Suprapubic skin (tissue), 4 donors: ENCODE results near the gene CMBL. TPM values are rescaled to one million over a fixed set of nuclear protein-coding genes. Genes with fewer than 3 reads are reported as not detected.
A peak's percentile ranks its signal among the peaks of the same experiment; 100 is the strongest.
"Not testable (repeated sequence)": the region's sequence is repeated elsewhere in the genome, so short reads cannot be mapped to it uniquely, and the experiment has no call there.

ENCODE experiments used
- DNase-seq, 2 donors: peaks; one replicate each; pipeline ENCODE4 v3.0.0-alpha.2; 2019; ENCODE audit warnings: low spot score in 2 of 2
- H3K27ac ChIP-seq: fragments of 200-600 bp; sonication (generic); one replicate; pipeline ENCODE4 v1.5.1; 2019
- H3K27me3 ChIP-seq: fragments of 200-600 bp; sonication (generic); one replicate; pipeline ENCODE4 v1.5.1; 2019
- H3K36me3 ChIP-seq: fragments of 200-600 bp; sonication (generic); one replicate; pipeline ENCODE4 v1.5.1; 2019
- H3K4me1 ChIP-seq: fragments of 200-600 bp; sonication (generic); one replicate; pipeline ENCODE4 v1.5.1; 2019
- H3K4me3 ChIP-seq: fragments of 200-600 bp; sonication (generic); one replicate; pipeline ENCODE4 v1.5.1; 2019; ENCODE audit warnings: mild to moderate bottlenecking
- H3K9me3 ChIP-seq: fragments of 200-600 bp; sonication (generic); one replicate; pipeline ENCODE4 v1.5.1; 2019
- EP300 ChIP-seq: sonication (generic); formaldehyde crosslinking; IDR thresholded peaks from one replicate; pipeline ENCODE4 v1.6.1; 2017; ENCODE audit warnings: antibody characterized with exemption
- POLR2A ChIP-seq, 2 donors: fragments of 450-650 bp; IDR thresholded peaks; one replicate each; pipeline ENCODE4 v1.6.1; 2017; ENCODE audit warnings: antibody characterized with exemption in 2 of 2, mild to moderate bottlenecking in 2 of 2, moderate library complexity in 2 of 2
- POLR2AphosphoS5 ChIP-seq, 3 donors: sonication (generic); formaldehyde crosslinking; IDR thresholded peaks; one replicate each; pipeline ENCODE4 v1.6.1; 2017; ENCODE audit warnings: antibody characterized with exemption in 3 of 3
- WGBS: methylation state at CpG from one replicate; pipeline ENCODE4 v1.1.5; 2018; 5-methylcytosine and 5-hydroxymethylcytosine counted together
- total RNA-seq, 4 donors: library from RNA; depleted of rRNA; stranded (reverse); fragments of >200 nt; gene quantifications; one replicate each; pipeline ENCODE4 v1.1.0, GENCODE V29; 2016
- TF ChIP-seq, protein P1 (sequence below), 2 donors: fragments of 200-600 bp in 1 of 2; fragments of 450-650 bp in 1 of 2; sonication (generic) in 1 of 2; IDR thresholded peaks; one replicate each; pipeline ENCODE4 v1.5.1; 2016 to 2019; ENCODE audit warnings: antibody characterized with exemption in 2 of 2, mild to moderate bottlenecking in 1 of 2, moderate library complexity in 1 of 2

The CMBL gene
- total RNA-seq, 4 donors from 2014 or later: 0.93 to 4.8 (median 2.7) TPM

DNA sequence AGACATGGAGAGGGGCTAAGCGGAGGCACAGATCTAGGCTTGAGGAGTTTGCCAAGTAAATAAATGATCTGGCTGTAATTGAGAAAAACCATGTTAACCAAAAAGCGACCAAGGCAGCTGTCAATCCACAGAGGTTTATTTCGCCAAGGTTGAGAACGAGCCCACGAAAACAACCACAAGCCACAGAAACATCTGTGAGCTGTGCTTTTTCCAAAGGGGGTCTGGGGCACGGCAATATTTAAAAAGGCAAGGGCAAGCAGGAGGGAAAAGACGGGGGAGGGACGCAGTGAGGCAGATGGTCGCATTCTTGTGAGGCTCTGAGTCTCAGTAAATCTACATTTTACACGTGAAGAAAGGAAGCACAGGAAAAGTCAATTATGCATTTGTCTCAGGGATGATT is 32.2 kb downstream of the CMBL start:
- peak in 1 of 2 donors; percentile 20 for DNase-seq
- Histone ChIP-seq H3K4me3 (no peak overlapping the region), H3K36me3 (no peaks in the 10 kb centered on the region), H3K27me3 (no peaks in the 10 kb centered on the region), H3K27ac (no peak overlapping the region), H3K9me3 (no peaks in the 10 kb centered on the region), H3K4me1 (no peaks in the 10 kb centered on the region)
- 75% methylated on average over 10 of the region's 10 CpGs for WGBS
- TF ChIP-seq POLR2AphosphoS5 (IDR thresholded peaks at IDR 0.05) (no peak), POLR2A (IDR thresholded peaks at IDR 0.05) (no peak), EP300 (no peak)
- TF ChIP-seq, protein P1, sequence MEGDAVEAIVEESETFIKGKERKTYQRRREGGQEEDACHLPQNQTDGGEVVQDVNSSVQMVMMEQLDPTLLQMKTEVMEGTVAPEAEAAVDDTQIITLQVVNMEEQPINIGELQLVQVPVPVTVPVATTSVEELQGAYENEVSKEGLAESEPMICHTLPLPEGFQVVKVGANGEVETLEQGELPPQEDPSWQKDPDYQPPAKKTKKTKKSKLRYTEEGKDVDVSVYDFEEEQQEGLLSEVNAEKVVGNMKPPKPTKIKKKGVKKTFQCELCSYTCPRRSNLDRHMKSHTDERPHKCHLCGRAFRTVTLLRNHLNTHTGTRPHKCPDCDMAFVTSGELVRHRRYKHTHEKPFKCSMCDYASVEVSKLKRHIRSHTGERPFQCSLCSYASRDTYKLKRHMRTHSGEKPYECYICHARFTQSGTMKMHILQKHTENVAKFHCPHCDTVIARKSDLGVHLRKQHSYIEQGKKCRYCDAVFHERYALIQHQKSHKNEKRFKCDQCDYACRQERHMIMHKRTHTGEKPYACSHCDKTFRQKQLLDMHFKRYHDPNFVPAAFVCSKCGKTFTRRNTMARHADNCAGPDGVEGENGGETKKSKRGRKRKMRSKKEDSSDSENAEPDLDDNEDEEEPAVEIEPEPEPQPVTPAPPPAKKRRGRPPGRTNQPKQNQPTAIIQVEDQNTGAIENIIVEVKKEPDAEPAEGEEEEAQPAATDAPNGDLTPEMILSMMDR (IDR thresholded peaks at IDR 0.05): no peak

DNA sequence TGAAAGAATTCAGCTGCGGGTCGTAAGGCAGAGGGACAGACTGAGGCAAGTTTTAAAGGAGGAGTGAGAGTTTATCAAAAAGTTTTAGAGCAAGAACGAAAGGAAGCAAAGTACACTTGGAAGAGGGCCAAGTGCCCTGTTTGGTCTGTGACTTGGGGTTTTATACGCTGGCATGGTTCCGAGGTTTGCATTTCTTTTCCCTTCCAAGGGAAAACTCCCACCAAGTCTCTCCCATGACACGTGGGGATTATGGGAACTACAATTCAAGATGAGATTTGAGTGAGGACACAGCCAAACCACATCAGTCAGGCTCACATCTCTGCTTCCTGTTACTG is 34.9 kb downstream of the CMBL start:
- H3K36me3 ChIP-seq, H3K27ac ChIP-seq, H3K9me3 ChIP-seq, H3K27me3 ChIP-seq, DNase-seq, H3K4me3 ChIP-seq, H3K4me1 ChIP-seq: not testable (repeated sequence)
- 82% methylated on average over 6 of the region's 6 CpGs for WGBS

DNA sequence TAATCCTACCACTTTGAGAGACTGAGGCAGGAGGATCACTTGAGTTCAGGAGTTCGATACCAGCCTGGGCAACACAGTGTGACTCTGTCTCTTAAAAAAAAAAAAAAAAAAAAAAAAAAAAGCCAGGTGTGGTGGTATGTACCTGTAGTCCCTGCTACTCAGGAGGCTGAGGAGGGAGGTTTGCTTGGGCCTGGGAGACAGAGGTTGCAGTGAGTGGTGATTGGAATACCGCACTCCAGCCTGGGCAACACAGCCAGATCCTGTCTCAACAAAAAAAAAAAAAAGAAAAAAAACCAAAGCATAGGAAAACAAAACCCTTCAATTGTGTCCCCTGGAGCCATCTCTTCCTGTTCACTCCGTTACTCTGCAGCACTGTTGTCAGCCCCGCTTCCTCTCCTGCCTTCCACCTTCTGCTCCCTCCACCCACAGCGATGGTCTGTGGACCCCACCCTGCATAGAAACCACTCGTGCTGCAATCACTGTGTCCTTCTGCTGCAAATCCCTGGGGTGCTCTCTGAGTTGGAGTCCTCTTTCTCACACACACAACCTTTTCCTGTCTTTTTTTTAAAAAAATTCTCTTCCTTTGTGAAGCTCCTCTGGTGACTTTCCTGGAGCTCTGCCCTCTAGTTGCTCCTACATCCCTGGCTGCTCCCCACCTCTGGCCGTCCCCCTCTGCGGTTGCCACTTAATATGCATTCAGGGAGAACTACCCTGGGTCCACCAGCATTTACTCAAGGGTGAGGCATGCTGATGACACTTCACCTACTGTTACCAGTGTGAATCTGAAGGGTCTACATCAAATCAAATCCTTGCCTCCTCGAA is 35.4 kb downstream of the CMBL start:
- Histone ChIP-seq H3K4me3 (no peak overlapping the region), H3K27ac (no peak overlapping the region), H3K36me3 (no peaks in the 10 kb centered on the region), H3K4me1 (no peaks in the 10 kb centered on the region), H3K9me3 (no peaks in the 10 kb centered on the region), H3K27me3 (no peaks in the 10 kb centered on the region)
- WGBS: 81% methylated on average over 9 of the region's 9 CpGs
- peak in 1 of 2 donors; percentile 56 for DNase-seq
- no peak for TF ChIP-seq EP300

DNA sequence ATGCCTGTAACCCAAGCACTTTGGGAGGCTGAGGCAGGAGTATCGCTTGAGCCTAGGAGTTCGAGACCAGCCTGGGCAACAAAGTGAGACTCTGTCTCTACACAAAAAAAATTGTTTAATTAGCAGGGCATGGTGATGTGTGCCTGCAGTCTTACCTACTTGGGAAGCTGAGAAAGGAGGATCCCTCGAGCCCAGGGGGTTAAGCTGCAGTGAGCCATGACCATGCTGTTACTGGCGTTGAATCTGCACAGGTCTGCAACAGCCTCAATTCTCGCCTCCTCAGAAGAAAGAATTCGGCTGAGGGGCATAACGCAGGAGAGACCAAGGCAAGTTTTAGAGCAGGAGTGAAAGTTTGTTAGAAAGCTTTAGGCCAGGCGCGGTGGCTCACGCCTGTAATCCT is 39.6 kb downstream of the CMBL start:
- Histone ChIP-seq H3K4me3 (no peak overlapping the region), H3K36me3 (peaks cover 22% of the 10 kb centered on the region), H3K27ac (no peak overlapping the region), H3K4me1 (no peaks in the 10 kb centered on the region), H3K27me3 (no peaks in the 10 kb centered on the region), H3K9me3 (no peaks in the 10 kb centered on the region)
- peak in 1 of 2 donors; percentile 15 for DNase-seq
- TF ChIP-seq POLR2AphosphoS5 (IDR thresholded peaks at IDR 0.05): no peak
- TF ChIP-seq, protein P1 (IDR thresholded peaks at IDR 0.05): no peak
- TF ChIP-seq EP300: no peak
- TF ChIP-seq POLR2A (IDR thresholded peaks at IDR 0.05): no peak
- 88% methylated on average over 10 of the region's 10 CpGs for WGBS

DNA sequence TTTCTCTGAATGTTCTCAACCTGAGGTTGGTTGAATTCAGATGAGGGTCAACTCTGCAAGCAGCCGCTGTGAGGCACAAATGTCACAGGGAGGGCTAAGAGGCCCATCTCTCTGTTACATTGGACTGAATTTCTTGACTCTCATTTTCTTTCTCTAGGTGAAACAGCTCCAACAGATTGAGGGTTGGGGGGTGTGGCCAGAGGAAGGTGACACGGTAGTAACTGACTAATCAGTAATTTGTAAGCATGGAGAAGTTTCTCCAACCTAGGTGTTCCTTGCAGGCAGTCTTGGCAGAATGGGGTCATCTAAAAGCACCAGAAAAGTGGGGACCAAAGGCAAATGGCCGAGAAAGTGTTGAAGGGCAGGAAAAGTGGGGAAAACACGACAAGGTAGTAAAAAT is 40.9 kb downstream of the CMBL start:
- H3K27ac ChIP-seq: no peak overlapping the region
- no peak for TF ChIP-seq POLR2AphosphoS5 (IDR thresholded peaks at IDR 0.05)
- TF ChIP-seq EP300: no peak
- TF ChIP-seq, protein P1 (IDR thresholded peaks at IDR 0.05): no peak
- no peak for TF ChIP-seq POLR2A (IDR thresholded peaks at IDR 0.05)
- no peaks in the 10 kb centered on the region for H3K9me3 ChIP-seq
- no peak overlapping the region for H3K4me3 ChIP-seq
- WGBS: 89% methylated on average over 4 of the region's 4 CpGs
- no peaks in the 10 kb centered on the region for H3K4me1 ChIP-seq
- H3K27me3 ChIP-seq: no peaks in the 10 kb centered on the region
- DNase-seq: no peak
- peaks cover 34% of the 10 kb centered on the region for H3K36me3 ChIP-seq

DNA sequence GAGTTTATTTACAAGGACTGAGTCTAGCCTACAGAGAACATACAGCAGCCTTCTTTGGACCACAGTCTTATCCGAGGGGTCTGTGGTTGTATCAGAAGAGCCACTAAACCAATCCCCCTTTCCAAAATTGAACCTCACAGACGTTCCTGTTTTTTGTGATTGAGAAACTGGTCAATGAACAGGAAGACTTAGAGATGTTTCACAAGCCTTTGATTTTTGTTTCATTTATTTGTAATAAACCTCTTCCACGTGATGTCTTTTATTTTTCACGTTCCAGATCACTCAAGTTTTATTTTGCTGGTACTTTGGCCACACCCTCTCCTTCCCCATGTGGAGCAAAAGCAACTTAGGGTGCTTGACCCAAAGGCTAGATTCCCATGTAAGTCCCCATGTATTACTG is 41.6 kb downstream of the CMBL start:
- 66% methylated on average over 4 of the region's 4 CpGs for WGBS

More for the DNA sequence above, 41.6 kb downstream of the CMBL start:
- no peak overlapping the region for H3K4me3 ChIP-seq
- H3K9me3 ChIP-seq: no peaks in the 10 kb centered on the region
- no peaks in the 10 kb centered on the region for H3K27me3 ChIP-seq
- TF ChIP-seq POLR2A (IDR thresholded peaks at IDR 0.05) (no peak), POLR2AphosphoS5 (IDR thresholded peaks at IDR 0.05) (no peak), EP300 (no peak)
- TF ChIP-seq, protein P1 (IDR thresholded peaks at IDR 0.05): no peak
- peaks cover 41% of the 10 kb centered on the region for H3K36me3 ChIP-seq
- no peak overlapping the region for H3K27ac ChIP-seq
- no peaks in the 10 kb centered on the region for H3K4me1 ChIP-seq
- no peak for DNase-seq
